ENCODE measurements around the gene TSPAN4. TPM values are rescaled to one million over a fixed set of nuclear protein-coding genes. Genes with fewer than 3 reads are reported as not detected.

Gene TSPAN4
- total RNA-seq, 6 experiments from 2014 or later = 193 to 267 (median 212) TPM

- Mint-ChIP-seq H3K9me3 (0 out of 2 replicates have a peak, but pooled peaks cover 8% of the 10 kb centered on the region), H3K36me3 (ENCODE audit: low read depth) (peaks cover 21% of the 10 kb centered on the region), H3K27me3 (ENCODE audit: insufficient read depth) (peaks cover 41% of the 10 kb centered on the region), H3K27ac (peak overlapping the region; percentile 97), H3K4me1 (ENCODE audit: low read depth) (peaks cover 50% of the 10 kb centered on the region), H3K4me3 (peak overlapping the region; percentile 90)
- DNase-seq = no peak
- TF ChIP-seq CTCF (IDR thresholded peaks at IDR 0.05) = peak; percentile 53
These were observed 558 bp downstream of the TSPAN4 start for GRCh38 chr11:843086-843734.

- Mint-ChIP-seq H3K27me3 (ENCODE audit: insufficient read depth) (peaks cover 33% of the 10 kb centered on the region), H3K4me1 (ENCODE audit: low read depth) (peaks cover 44% of the 10 kb centered on the region), H3K4me3 (peak overlapping the region; percentile 90), H3K9me3 (0 out of 2 replicates have a peak, but pooled peaks cover 8% of the 10 kb centered on the region), H3K27ac (peak overlapping the region; percentile 97), H3K36me3 (ENCODE audit: low read depth) (peaks cover 21% of the 10 kb centered on the region)
- no peak for TF ChIP-seq CTCF (IDR thresholded peaks at IDR 0.05)
- DNase-seq = peak; percentile 91
These were observed 1.4 kb downstream of the TSPAN4 start for GRCh38 chr11:843818-844692.

- peak; percentile 53 for TF ChIP-seq CTCF (IDR thresholded peaks at IDR 0.05)
- peaks cover 38% of the 10 kb centered on the region for H3K4me1 Mint-ChIP-seq (ENCODE audit: low read depth)
- peaks cover 16% of the 10 kb centered on the region for H3K36me3 Mint-ChIP-seq (ENCODE audit: low read depth)
- DNase-seq = peak; percentile 77
- H3K27ac Mint-ChIP-seq = peak overlapping the region; percentile 97
- 0 out of 2 replicates have a peak, but pooled peaks cover 8% of the 10 kb centered on the region for H3K9me3 Mint-ChIP-seq
- H3K27me3 Mint-ChIP-seq (ENCODE audit: insufficient read depth) = peaks cover 28% of the 10 kb centered on the region
- H3K4me3 Mint-ChIP-seq = peak overlapping the region; percentile 90
These were observed 2.3 kb downstream of the TSPAN4 start for GRCh38 chr11:844693-845644.

- Mint-ChIP-seq H3K9me3 (0 out of 2 replicates have a peak, but pooled peaks cover 5% of the 10 kb centered on the region), H3K27me3 (ENCODE audit: insufficient read depth) (peaks cover 19% of the 10 kb centered on the region), H3K4me1 (ENCODE audit: low read depth) (peaks cover 28% of the 10 kb centered on the region), H3K27ac (peak overlapping the region; percentile 97), H3K36me3 (ENCODE audit: low read depth) (peaks cover 5% of the 10 kb centered on the region), H3K4me3 (peak overlapping the region; percentile 90)
- no peak for TF ChIP-seq CTCF (IDR thresholded peaks at IDR 0.05)
- no peak for DNase-seq
These were observed 3.3 kb downstream of the TSPAN4 start for GRCh38 chr11:845872-846495.
